CD14-positive monocyte (primary cell): Measurements from ENCODE around the gene ELP2. TPM values are rescaled to one million over a fixed set of nuclear protein-coding genes. Genes with fewer than 3 reads are reported as not detected.

Source experiments
- DNase-seq, 3 donors: peaks; one replicate each; pipeline ENCODE4 v3.0.0-alpha.2; 2011 to 2022
- H2AFZ ChIP-seq: 2 replicates; pipeline ENCODE4 v1.6.0; 2012; ENCODE audit warnings: mild to moderate bottlenecking, low read depth, low read length, inconsistent platforms; ENCODE audit not compliant: insufficient read depth, poor library complexity, severe bottlenecking
- H3K27ac ChIP-seq, 2 donors: 1 replicate in 1 of 2; 2 replicates in 1 of 2; pipeline ENCODE4 v1.5.1; 2012 to 2013; ENCODE audit warnings: low read length in 2 of 2, control low read depth in 1 of 2, inconsistent platforms in 1 of 2, low read depth in 1 of 2, mild to moderate bottlenecking in 1 of 2
- H3K27me3 ChIP-seq, 2 donors: one replicate each; pipeline versions ENCODE4 v1.6.0 to v1.6.1; 2011 to 2013; ENCODE audit warnings: low read length in 2 of 2; ENCODE audit not compliant: control insufficient read depth in 2 of 2, insufficient read depth in 2 of 2
- H3K36me3 ChIP-seq, 2 donors: replicated peaks in 1 of 2; 1 replicate in 1 of 2; 2 replicates in 1 of 2; pipeline versions ENCODE4 v1.5.1 to v1.6.1; 2012 to 2013; ENCODE audit warnings: low read length in 2 of 2, control low read depth in 1 of 2, inconsistent platforms in 1 of 2, mild to moderate bottlenecking in 1 of 2; ENCODE audit not compliant: insufficient read depth in 2 of 2, control insufficient read depth in 1 of 2
- H3K4me1 ChIP-seq, 2 donors: 1 replicate in 1 of 2; 2 replicates in 1 of 2; pipeline versions ENCODE4 v1.5.1 to v1.6.1; 2012 to 2013; ENCODE audit warnings: low read length in 2 of 2, control low read depth in 1 of 2, inconsistent platforms in 1 of 2, mild to moderate bottlenecking in 1 of 2, moderate library complexity in 1 of 2; ENCODE audit not compliant: insufficient read depth in 2 of 2, control insufficient read depth in 1 of 2
- H3K4me2 ChIP-seq: replicated peaks from 2 replicates; pipeline ENCODE3; 2012; ENCODE audit warnings: low read length, moderate library complexity, mild to moderate bottlenecking; ENCODE audit not compliant: poor library complexity, severe bottlenecking; ENCODE audit errors: extremely low read depth
- H3K4me3 ChIP-seq, 3 experiments: fragments of 200-600 bp in 1 of 3; sonication (generic) in 1 of 3; replicated peaks in 1 of 3; 1 replicate in 2 of 3; 2 replicates in 1 of 3; pipeline ENCODE4 v1.5.1; 2011 to 2013; ENCODE audit warnings: low read length in 3 of 3, mild to moderate bottlenecking in 3 of 3, control low read depth in 2 of 3, low read depth in 2 of 3, inconsistent platforms in 1 of 3, moderate library complexity in 1 of 3
- H3K79me2 ChIP-seq: 2 replicates; pipeline ENCODE4 v1.6.0; 2012; ENCODE audit warnings: mild to moderate bottlenecking, control low read depth, inconsistent platforms, low read length, moderate library complexity; ENCODE audit not compliant: insufficient read depth
- H3K9ac ChIP-seq: 2 replicates; pipeline ENCODE4 v1.6.0; 2017; ENCODE audit warnings: low read length, mild to moderate bottlenecking; ENCODE audit not compliant: insufficient read depth, poor library complexity, severe bottlenecking
- H3K9me3 ChIP-seq, 2 donors: replicated peaks in 1 of 2; 1 replicate in 1 of 2; 2 replicates in 1 of 2; pipeline versions ENCODE4 v1.5.1 to v1.6.1; 2012 to 2013; ENCODE audit warnings: low read length in 2 of 2, control low read depth in 1 of 2; ENCODE audit not compliant: control insufficient read depth in 1 of 2, insufficient read depth in 1 of 2
- H4K20me1 ChIP-seq: 2 replicates; pipeline ENCODE4 v1.6.0; 2012; ENCODE audit warnings: mild to moderate bottlenecking, low read length, control low read depth, moderate library complexity; ENCODE audit not compliant: insufficient read depth
- H3K27ac Mint-ChIP-seq, 7 donors: one replicate each; pipeline ENCODE4 v1.8.0; 2020; ENCODE audit warnings: mild to moderate bottlenecking in 7 of 7, mixed read lengths in 7 of 7, moderate library complexity in 6 of 7, inconsistent platforms in 2 of 7
- H3K27me3 Mint-ChIP-seq, 3 donors: one replicate each; pipeline ENCODE4 v1.8.0; 2021 to 2022; ENCODE audit warnings: low read depth in 3 of 3, mild to moderate bottlenecking in 3 of 3, mixed read lengths in 3 of 3, moderate library complexity in 3 of 3, inconsistent platforms in 1 of 3
- H3K36me3 Mint-ChIP-seq, 2 donors: one replicate each; pipeline ENCODE4 v1.8.0; 2020; ENCODE audit warnings: mixed read lengths in 2 of 2, inconsistent platforms in 1 of 2, mild to moderate bottlenecking in 1 of 2
- H3K4me1 Mint-ChIP-seq: one replicate; pipeline ENCODE4 v1.8.0; 2020; ENCODE audit warnings: mild to moderate bottlenecking, mixed read lengths
- H3K4me3 Mint-ChIP-seq, 2 donors: one replicate each; pipeline ENCODE4 v1.8.0; 2020; ENCODE audit warnings: mild to moderate bottlenecking in 2 of 2, mixed read lengths in 2 of 2, moderate library complexity in 1 of 2
- H3K9me3 Mint-ChIP-seq, 7 donors: one replicate each; pipeline ENCODE4 v1.8.0; 2020 to 2022; ENCODE audit warnings: mixed read lengths in 7 of 7, mild to moderate bottlenecking in 6 of 7, moderate library complexity in 6 of 7, inconsistent platforms in 2 of 7
- WGBS: methylation state at CpG from one replicate; pipeline ENCODE4 v1.1.5; 2013; ENCODE audit warnings: missing lambda C conversion rate; ENCODE audit not compliant: insufficient coverage; 5-methylcytosine and 5-hydroxymethylcytosine counted together
- intact Hi-C, 2 donors: fragments of 100-400 bp; cut with micrococcal nuclease; formaldehyde crosslinking; loops; one replicate each; pipeline versions ENCODE4 v1.15.0 to v1.15.1; 2023
- polyA plus RNA-seq, 3 donors: library from polyadenylated mRNA; depleted of rRNA in 1 of 3; unstranded in 2 of 3; stranded (reverse) in 1 of 3; fragments of 300-500 nt in 2 of 3; fragments of >200 nt in 1 of 3; fragmentation: Illumina TruSeq in 2 of 3; gene quantifications; 1 replicate in 2 of 3; 2 replicates in 1 of 3; pipeline ENCODE4 v1.2.3, GENCODE V29; 2012 to 2021
- TF ChIP-seq, protein P1 (sequence below): fragments of 200-600 bp; IDR thresholded peaks from one replicate; pipeline ENCODE4 v1.8.0; 2022; ENCODE audit warnings: antibody characterized with exemption, mild to moderate bottlenecking

The ELP2 gene
- polyA plus RNA-seq, 3 donors = 24.8 to 52.5 (median 27.1) TPM

DNA sequence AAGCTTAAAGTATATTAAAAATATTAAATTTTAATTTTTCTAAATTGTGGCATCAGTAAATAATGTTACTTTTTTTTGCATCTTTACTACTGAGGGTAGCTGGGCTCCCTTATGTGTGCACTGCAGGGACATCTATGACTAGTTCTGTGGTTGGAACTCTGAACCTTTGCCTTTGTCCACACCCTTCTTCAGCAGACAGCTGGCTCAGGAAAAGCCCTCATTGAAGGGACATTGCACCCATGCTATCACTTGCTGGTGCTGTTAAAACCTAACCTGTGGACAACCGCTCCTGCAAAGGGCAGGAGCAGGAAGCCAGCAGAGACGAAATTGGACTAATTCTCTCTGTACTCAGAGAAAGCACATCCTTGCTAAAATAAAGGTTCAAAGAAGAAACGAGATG is 87.6 kb downstream of the ELP2 start:
- Histone ChIP-seq H3K36me3 (no peaks in the 10 kb centered on the region), H3K9ac (no peak overlapping the region), H3K27ac (no peak overlapping the region), H3K4me1 (no peaks in the 10 kb centered on the region), H3K79me2 (no peaks in the 10 kb centered on the region), H4K20me1 (no peaks in the 10 kb centered on the region), H3K27me3 (no peaks in the 10 kb centered on the region), H2AFZ (no peak overlapping the region), H3K4me3 (no peak overlapping the region), H3K4me2 (no peak overlapping the region), H3K9me3 (no peaks in the 10 kb centered on the region)
- no peaks in the 10 kb centered on the region for H3K36me3 Mint-ChIP-seq
- intact Hi-C loops = no loop called here
- H3K4me1 Mint-ChIP-seq = no peaks in the 10 kb centered on the region
- TF ChIP-seq, protein P1, sequence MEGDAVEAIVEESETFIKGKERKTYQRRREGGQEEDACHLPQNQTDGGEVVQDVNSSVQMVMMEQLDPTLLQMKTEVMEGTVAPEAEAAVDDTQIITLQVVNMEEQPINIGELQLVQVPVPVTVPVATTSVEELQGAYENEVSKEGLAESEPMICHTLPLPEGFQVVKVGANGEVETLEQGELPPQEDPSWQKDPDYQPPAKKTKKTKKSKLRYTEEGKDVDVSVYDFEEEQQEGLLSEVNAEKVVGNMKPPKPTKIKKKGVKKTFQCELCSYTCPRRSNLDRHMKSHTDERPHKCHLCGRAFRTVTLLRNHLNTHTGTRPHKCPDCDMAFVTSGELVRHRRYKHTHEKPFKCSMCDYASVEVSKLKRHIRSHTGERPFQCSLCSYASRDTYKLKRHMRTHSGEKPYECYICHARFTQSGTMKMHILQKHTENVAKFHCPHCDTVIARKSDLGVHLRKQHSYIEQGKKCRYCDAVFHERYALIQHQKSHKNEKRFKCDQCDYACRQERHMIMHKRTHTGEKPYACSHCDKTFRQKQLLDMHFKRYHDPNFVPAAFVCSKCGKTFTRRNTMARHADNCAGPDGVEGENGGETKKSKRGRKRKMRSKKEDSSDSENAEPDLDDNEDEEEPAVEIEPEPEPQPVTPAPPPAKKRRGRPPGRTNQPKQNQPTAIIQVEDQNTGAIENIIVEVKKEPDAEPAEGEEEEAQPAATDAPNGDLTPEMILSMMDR = no peak
- WGBS = 83% methylated on average over 1 of the region's 3 CpGs
- peaks cover 0 to 4% (median 3%) of the 10 kb centered on the region in 3 donors for H3K27me3 Mint-ChIP-seq
- no peak overlapping the region for H3K27ac Mint-ChIP-seq
- no peak for DNase-seq
- no peak overlapping the region for H3K4me3 Mint-ChIP-seq
- no peaks in the 10 kb centered on the region for H3K9me3 Mint-ChIP-seq

DNA sequence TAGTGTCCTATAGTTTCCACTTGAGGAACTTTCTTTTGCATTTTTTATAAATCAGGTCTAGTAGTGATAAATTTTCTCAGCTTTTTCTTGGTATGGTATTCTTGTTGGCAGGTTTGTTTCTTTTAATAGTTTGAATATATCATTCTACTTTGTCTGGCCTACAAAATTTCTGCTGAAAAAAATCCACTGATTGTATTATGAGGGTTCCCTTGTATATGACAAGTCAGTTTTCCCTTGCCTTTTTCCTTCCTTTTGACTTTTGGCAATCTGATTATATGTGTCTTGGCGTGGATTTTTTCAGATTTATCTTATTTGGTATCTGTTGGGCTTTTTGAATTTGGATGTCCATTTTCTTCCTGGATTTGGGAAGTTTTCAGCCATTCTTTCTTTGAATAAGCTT is 99.5 kb downstream of the ELP2 start:
- no CpG with 5 or more reads among the region's 1 CpG for WGBS
- TF ChIP-seq, protein P1 = no peak
- peaks cover 17 to 18% of the 10 kb centered on the region in 2 donors for H3K9me3 ChIP-seq
- intact Hi-C loops = no loop called here
- no peak overlapping the region for H3K4me3 Mint-ChIP-seq
- H3K79me2 ChIP-seq = no peaks in the 10 kb centered on the region
- no peaks in the 10 kb centered on the region for H3K4me1 Mint-ChIP-seq
- no peak overlapping the region for H3K27ac ChIP-seq
- H3K4me2 ChIP-seq = no peak overlapping the region
- H3K9me3 Mint-ChIP-seq = peaks cover 26 to 39% (median 34%) of the 10 kb centered on the region in 7 donors
- no peaks in the 10 kb centered on the region for H3K36me3 ChIP-seq
- H3K27me3 Mint-ChIP-seq = peaks cover 0 to 2% (median 1%) of the 10 kb centered on the region in 3 donors
- H3K9ac ChIP-seq = no peak overlapping the region
- no peak for DNase-seq
- H2AFZ ChIP-seq = no peak overlapping the region
- H3K27me3 ChIP-seq = no peaks in the 10 kb centered on the region
- no peak overlapping the region for H3K4me3 ChIP-seq
- no peak overlapping the region for H3K27ac Mint-ChIP-seq
- H4K20me1 ChIP-seq = no peaks in the 10 kb centered on the region
- no peaks in the 10 kb centered on the region for H3K36me3 Mint-ChIP-seq
- H3K4me1 ChIP-seq = no peaks in the 10 kb centered on the region

Other genes with a start within 250 kb of the ELP2 start
- 10 to 100 TPM in 2 of 3 donors, 1 to 10 TPM in 1; 10.0 to 30.3 (median 10.9) TPM for gene RPRD1A, start 62.3 kb upstream of the ELP2 start, polyA plus RNA-seq
- gene SLC39A6, start 559 bp upstream of the ELP2 start, polyA plus RNA-seq = 10 to 100 TPM; 13.2 to 20.1 (median 16.8) TPM
- gene MOCOS, start 57.6 kb downstream of the ELP2 start, polyA plus RNA-seq = under 1 TPM in 2 of 3 donors, not detected in 1; 0.03 to 0.05 TPM
- not detected for gene FHOD3, start 167.8 kb downstream of the ELP2 start, polyA plus RNA-seq